Progenitor cell of endocrine pancreas (in vitro differentiated cells): ENCODE results near the gene MMEL1. TPM values are rescaled to one million over a fixed set of nuclear protein-coding genes. Genes with fewer than 3 reads are reported as not detected.
A peak's percentile ranks its signal among the peaks of the same experiment; 100 is the strongest.

Experiments
- DNase-seq: peaks from one replicate; pipeline ENCODE4 v3.0.0; 2021; ENCODE audit warnings: low spot score; ENCODE audit not compliant: unreplicated experiment
- H3K27ac Mint-ChIP-seq: 2 replicates; pipeline ENCODE4 v1.8.0; 2021; ENCODE audit warnings: mild to moderate bottlenecking, moderate library complexity, mixed read lengths
- H3K27me3 Mint-ChIP-seq: 2 replicates; pipeline ENCODE4 v1.8.0; 2021; ENCODE audit warnings: mixed read lengths
- H3K36me3 Mint-ChIP-seq: 2 replicates; pipeline ENCODE4 v1.8.0; 2022; ENCODE audit warnings: mixed read lengths; ENCODE audit not compliant: insufficient read depth
- H3K4me1 Mint-ChIP-seq: 2 replicates; pipeline ENCODE4 v1.8.0; 2021; ENCODE audit warnings: low read depth, mixed read lengths
- H3K4me3 Mint-ChIP-seq: 2 replicates; pipeline ENCODE4 v1.8.0; 2021; ENCODE audit warnings: low read depth, mild to moderate bottlenecking, moderate library complexity, mixed read lengths
- H3K9me3 Mint-ChIP-seq: 2 replicates; pipeline ENCODE4 v1.8.0; 2021; ENCODE audit warnings: low read depth, mixed read lengths
- CTCF ChIP-seq: fragments of 200-600 bp; sonication (generic); IDR thresholded peaks from one replicate; pipeline ENCODE4 v1.5.0; 2021; ENCODE audit warnings: antibody characterized with exemption, mild to moderate bottlenecking; ENCODE audit not compliant: unreplicated experiment
- total RNA-seq: library from RNA; stranded (reverse); gene quantifications from 2 replicates; pipeline ENCODE4 v1.2.1, GENCODE V29; 2021

MMEL1 gene
- total RNA-seq, 1 donor from 2014 or later, result 0.93 TPM

- no peak overlapping the region for H3K27ac Mint-ChIP-seq
- no peaks in the 10 kb centered on the region for H3K9me3 Mint-ChIP-seq
- H3K36me3 Mint-ChIP-seq, result peaks cover 5% of the 10 kb centered on the region
- H3K27me3 Mint-ChIP-seq, result no peaks in the 10 kb centered on the region
- no peak for DNase-seq
- no peak for TF ChIP-seq CTCF
- H3K4me1 Mint-ChIP-seq, result peaks cover 15% of the 10 kb centered on the region
- H3K4me3 Mint-ChIP-seq, result peak overlapping the region; percentile 24
Observed at GRCh38 chr1:2588661-2589430, 44.0 kb downstream of the MMEL1 start.

GRCh38 chr1:2587860-2588571 is 44.8 kb downstream of the MMEL1 start:
- Mint-ChIP-seq H3K36me3 (peaks cover 5% of the 10 kb centered on the region), H3K27me3 (no peaks in the 10 kb centered on the region), H3K9me3 (no peaks in the 10 kb centered on the region), H3K27ac (no peak overlapping the region), H3K4me1 (peaks cover 19% of the 10 kb centered on the region), H3K4me3 (peak overlapping the region; percentile 69)
- DNase-seq, result no peak
- TF ChIP-seq CTCF, result no peak

- Mint-ChIP-seq H3K9me3 (no peaks in the 10 kb centered on the region), H3K36me3 (peaks cover 5% of the 10 kb centered on the region), H3K4me1 (peaks cover 19% of the 10 kb centered on the region), H3K27ac (no peak overlapping the region), H3K4me3 (peak overlapping the region; percentile 69), H3K27me3 (no peaks in the 10 kb centered on the region)
- no peak for TF ChIP-seq CTCF
- no peak for DNase-seq
Observed at GRCh38 chr1:2587071-2587859, 45.6 kb downstream of the MMEL1 start.

GRCh38 chr1:2586154-2587070 is 46.4 kb downstream of the MMEL1 start, which contains the start of gene PRXL2B:
PRXL2B (plus strand) TSS chr1:2586777; CDS start chr1:2586886, 109 bp downstream.
- peaks cover 19% of the 10 kb centered on the region for H3K4me1 Mint-ChIP-seq
- no peaks in the 10 kb centered on the region for H3K9me3 Mint-ChIP-seq
- DNase-seq, result peak; percentile 98
- peak within 1 kb of the TSS; percentile 92 for H3K27ac Mint-ChIP-seq
- H3K36me3 Mint-ChIP-seq, result peaks cover 5% of the 10 kb centered on the region
- peak within 1 kb of the TSS; percentile 83 for H3K4me3 Mint-ChIP-seq
- TF ChIP-seq CTCF, result no peak
- no peaks in the 10 kb centered on the region for H3K27me3 Mint-ChIP-seq
